ENCODE data around the gene RPL22. TPM values are rescaled to one million over a fixed set of nuclear protein-coding genes. Genes with fewer than 3 reads are reported as not detected.

Gene RPL22
- total RNA-seq, 1 donor from 2014 or later, result 435 TPM

DNA sequence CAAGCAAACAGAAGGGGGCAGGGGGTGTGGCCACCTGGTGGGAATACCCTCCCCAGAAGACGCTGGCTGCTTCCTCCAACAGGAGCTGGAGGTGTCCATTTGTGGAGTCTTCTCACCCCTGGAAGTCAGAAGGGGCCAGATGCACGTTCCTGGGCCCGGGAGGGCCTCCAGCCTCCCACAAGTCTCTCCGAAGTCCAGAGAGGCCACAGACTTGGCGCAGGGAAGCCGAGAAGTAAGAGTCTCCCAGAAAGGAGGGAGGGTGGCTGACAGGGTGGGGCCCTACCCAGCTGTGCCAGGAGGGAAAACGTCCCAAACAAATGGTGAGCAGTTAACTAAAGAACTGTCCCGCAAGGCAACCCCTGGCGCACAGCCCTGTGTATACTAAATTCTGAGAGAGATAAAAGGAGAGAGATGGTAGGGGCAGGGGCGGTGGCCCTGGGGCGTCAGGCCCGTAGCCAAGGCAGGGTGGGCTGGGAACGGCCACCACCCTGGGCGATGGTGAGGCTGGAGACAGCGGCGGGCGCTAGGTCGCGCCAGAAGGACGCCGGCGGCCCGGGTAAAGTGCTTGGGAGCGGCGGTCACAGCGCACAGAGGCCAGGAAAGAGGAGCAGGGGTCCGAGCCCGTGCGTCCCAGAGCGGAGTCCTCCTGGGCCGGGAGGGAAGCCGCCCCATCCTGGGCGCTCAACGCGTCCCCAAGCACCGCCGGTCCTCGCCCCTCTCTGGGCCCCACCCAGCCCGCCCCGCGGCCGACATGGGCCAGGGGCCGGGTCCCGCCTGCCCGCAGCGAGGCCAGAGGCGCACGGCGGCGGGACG lies 20.4 kb downstream of the RPL22 start:
- intact Hi-C loops (cut with micrococcal nuclease), result no loop called here

DNA sequence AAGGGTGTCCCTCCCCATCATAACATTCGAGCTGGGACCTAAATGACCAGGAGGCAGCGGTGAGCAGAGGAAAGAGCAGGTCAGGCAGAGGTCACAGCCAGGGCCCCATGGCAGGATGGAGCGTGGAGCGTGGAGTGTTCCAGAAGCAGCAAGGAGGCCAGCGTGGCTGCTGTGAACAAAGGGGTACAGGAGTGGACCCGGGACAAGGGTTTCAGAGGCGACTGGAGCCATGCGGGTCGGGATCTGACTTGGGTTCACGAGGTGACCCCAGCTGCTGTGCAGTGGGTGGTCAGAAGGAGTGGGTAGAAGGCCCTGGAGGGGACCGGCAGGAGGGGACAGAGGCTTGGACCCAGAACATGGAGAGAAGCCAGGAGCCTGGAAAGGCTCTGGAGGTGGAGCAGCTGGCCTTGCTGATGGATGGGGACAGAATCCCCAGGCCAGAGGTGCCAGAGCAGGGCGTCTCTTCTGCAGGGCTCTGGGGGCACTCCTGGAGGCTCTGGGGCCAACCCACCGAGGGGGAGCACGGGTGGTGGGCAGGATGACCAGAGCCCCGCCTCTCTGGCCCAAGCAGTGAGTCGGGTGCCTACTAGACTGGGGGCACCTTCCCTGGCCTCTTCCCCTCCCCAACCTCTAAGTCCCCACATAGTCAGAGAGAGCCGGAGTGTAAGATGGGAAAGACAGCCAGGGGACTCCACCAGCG lies 21.6 kb downstream of the RPL22 start:
- intact Hi-C loops (cut with micrococcal nuclease), result no loop called here

DNA sequence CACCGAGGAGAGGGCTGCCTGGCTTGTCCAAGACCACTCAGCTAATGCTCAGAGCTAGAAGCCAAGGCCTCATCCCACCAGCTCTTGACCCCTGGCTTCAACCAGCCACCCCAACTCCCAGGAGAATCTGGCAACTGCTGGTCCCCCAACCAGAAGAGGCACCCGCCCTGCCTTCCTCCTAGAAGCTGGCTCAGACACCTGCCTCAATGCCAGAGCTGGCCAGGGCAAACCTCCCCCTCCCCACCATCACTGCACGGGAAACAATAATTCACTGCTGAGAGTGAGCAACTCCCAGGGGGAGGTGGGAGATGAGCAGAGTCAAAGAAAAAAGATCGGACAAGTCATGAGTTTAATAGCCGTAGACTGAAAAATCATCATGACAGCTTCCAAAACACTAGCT lies 22.6 kb downstream of the RPL22 start:
- intact Hi-C loops (cut with micrococcal nuclease), result no loop called here

DNA sequence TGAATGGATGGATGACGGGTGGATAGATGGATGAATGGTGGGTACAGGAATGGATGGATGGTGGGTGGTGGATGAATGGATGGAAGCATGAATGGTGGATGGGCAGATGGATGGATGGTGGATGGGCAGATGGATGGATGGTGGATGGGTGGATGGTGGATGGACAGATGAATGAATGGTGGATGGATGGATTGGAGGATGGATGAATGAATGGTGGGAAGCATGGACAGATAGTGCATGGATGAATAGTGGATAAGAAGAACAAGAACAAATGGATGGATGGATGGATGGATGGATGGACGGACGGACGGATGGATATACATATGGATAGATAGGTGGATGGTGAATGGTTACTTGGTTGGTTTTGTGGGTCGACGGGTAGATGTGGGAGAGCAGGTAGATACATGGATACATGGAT lies 24.0 kb downstream of the RPL22 start:
- intact Hi-C loops (cut with micrococcal nuclease), result no loop called here

DNA sequence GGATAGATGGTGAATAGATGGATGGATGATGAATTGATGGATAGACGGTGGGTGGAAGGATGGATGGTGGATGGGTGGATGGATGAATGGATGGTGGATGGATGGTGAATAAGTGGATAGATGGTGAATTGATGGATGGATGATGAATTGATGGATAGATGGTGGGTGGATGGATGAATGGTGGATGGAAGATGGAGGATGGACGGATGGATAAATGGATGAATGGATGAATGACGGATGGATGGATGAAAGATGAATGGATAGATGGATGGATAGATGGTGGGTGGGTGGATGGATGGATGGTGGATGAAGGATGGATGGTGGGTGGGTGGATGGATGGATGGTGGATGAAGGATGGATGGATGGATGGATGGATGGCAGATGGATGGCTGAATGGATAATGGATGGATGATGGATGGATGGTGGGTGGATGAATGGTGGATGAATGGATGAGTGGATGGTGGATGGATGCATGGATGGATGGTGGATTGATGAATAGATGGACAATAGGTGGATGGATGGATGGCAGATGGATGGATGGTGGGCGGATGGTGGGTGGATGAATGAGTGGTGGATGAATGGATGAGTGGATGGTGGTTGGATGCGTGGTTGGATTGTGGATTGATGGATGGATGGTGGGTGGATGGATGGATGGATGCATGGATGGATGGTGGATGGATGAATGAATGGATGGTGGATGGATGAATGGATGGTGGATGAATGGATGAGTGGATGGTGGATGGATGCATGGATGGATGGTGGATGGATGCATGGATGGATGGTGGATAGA lies 24.6 kb downstream of the RPL22 start:
- intact Hi-C loops (cut with micrococcal nuclease), result no loop called here

DNA sequence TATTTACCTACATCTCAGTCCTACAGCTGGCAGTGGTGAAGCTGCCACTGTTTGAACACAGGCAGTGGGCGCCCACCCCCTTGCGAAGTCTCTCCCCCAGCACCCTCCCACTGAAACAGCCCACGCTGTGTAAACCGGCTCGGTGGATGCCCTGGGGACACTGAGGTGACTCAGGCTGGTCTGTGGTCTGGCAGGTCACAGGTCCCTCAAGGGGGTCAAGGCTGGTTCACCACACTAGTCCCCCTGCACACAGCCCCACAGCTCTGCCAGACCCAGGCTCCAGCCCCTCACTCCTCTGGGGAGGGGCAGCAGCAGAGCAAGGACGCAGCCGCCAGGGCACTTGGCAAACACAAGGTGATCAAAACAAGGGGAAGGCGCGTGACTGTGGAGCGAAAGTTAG lies 26.8 kb downstream of the RPL22 start:
- intact Hi-C loops (cut with micrococcal nuclease), result no loop called here

DNA sequence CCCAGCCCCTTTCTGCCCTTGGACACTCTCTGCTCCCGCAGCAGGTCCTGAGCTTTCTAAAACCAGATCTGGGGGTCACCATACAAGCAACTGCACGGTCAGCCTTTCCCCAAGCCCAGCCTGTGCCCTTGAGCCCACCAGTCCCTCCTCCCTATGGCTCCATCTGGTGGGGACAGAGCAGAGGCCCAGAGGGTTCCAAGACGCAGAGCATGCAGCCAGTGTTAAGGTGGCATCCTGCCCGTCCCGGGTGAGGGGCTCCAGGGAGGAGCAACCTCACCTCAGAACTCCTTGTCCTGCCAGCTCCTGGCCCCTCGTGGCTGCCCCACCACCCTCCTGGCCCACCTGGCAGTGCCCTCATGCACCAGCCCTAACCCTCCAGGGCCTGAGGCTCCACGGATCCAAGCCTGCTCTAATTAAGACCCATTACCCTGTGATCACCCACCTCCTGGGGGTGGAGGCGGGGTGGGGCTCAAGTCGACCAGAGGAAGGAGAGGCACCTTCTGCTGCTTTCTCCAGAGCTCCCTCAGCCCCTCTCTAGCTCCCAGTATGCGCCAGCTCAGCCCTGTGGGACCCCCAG lies 27.8 kb downstream of the RPL22 start:
- intact Hi-C loops (cut with micrococcal nuclease), result no loop called here

DNA sequence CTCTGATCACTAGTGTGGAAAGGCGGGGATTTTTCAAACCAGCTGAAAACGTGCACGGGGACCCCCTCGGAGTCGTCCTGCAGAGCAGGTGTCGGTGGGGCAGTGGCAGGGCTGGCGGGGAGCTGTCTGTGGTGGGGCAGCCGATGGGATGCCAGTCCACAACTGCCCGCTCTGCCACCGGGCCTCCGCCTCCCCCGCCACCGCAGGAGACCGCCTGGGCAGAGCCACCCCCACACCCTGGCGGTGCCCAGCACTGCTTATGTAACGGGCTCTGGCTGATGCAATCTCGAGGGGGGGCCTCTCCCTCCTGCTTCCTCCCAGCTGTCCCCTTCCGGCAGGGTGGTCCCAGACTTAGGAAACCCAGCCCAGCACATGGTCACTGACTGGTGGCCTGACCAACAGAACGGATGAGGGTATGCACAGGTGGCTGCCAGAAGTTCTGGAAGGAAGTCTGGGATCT lies 28.6 kb downstream of the RPL22 start:
- intact Hi-C loops (cut with micrococcal nuclease), result no loop called here

DNA sequence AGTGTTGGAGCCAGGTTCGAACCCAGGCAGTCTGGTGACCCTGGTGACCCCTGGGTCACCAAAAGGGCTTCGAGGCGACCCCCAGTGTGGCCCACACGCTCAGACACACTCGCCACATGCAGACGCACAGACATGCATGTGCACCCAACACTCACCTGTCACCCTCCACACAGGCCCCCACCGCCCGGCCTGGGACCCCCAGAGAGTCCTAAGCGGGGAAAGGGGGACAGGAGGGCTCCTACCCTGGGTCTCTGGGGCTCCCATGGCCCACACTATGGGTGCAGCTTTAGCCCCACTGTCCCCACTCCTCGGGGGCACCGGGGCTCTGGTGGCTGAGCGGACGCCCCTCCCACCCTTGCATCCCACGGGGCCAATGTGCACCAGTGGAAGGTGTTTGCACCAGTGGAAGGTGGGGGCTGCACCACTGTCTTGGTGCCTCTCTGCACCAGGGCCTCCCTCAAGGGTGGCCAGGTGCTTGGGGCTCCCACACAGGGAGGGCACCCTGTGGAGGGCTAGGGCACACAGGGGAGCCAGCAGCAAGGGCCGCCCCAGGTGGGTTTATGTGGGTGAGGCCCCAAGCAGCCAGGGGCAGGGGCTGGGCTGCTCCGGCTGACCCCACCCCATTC lies 29.2 kb downstream of the RPL22 start:
- intact Hi-C loops (cut with micrococcal nuclease), result no loop called here

DNA sequence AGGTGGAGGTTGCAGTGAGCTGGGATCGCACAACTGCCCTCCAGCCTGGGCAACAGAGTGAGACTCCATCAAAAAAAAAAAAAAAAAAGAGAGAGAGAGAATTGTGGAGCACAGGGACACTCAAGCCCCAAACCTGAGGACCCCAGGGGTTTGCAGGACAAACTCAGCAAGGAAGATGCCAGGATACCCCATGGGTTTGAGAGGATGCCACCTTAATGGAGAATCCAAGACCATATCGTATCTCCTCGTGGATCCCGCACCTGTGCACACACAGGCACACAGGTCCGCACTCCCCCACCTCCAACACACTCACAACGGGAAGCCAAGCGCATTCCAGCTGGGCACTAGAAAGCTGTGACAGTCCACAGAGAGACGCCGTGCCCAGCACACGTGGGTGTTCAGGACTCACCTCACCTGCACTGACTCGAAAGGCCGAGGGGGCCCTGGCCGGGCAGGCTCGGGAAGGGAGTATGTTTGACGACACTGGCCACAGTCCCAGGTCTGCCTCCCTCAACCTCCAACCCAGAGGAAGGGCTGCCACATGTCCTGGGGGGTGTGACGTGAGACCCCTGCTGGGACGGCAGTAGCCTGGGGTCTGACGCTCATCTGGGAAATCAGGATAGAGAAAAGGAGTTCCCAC lies 30.3 kb downstream of the RPL22 start:
- intact Hi-C loops (cut with micrococcal nuclease), result no loop called here

DNA sequence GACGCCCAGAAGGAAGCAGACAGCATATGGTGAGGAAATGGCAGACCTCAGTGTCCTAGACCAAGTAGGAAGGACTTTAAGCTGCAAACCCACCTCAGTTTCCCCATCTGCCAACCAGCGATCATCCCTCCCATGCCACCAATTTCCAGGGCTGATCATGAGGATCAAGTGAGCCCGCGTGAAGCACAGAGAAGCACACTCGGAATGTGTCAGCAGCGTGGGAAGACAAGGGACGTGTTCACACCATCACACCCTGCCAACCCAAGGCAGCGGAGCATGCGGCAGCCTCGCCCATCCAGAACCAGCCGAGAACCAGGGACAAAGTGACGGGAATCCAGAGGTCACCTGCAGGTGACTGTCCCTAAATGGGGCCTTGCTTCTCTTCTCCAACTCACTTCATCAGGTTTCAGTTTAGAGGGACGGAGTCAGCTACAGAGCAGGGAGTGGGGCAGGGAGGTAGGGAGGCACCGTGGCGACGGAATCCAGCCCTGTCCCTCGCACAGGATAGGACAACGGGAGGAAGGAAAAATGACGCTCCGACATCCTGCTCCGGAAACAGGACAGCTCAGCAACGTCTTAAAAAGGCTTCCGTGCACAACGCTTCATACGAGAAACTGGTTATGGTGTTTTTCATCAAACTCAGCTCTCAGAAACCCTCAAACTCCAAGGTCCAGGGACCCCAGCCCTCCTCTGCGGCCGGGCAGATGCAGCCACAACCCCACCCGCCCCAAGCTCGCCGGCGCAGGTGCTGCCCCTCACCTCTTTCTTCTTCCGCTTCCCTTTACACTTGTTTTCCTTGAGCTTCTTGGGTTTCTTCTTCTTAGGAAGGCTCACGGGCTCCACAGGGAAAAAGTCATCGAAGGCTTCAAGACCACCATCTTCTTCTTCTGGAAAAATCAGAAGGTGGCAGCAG lies 31.7 kb downstream of the RPL22 start:
- intact Hi-C loops (cut with micrococcal nuclease), result no loop called here

DNA sequence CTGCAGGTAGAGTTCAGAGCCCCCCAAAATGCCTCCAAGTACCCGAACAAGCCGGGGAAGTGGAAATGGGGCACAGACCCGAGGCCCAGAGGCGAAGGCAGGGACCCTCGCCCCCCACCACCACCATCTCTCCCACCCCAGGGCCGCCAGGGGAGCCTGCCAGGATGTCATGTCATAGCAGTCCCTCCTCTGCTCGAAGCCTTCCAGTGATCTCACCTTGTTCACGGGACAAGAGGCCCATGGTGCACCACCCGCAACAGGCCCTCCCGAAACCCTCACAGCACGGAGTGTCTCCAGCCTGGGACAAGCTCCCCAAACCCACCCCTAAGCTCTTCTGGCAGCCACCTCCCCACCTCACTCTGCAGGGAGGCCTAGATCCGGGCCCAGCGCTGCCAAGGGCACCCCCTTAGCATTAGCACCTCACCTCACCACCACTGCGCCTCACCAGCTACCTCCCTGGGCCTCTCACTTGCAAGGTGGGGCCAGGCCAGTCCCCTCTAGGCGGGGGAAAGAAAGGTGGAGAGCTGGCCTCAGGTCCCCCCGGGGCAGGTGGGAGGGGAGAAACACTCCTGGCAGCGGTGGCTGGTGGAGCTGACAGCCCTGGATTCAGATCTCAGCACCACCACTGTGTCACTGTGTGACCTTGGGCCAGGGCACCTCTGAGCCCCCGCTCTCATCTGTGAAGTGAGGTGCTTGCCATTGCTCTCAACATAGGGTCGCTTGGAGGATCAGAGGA lies 32.6 kb downstream of the RPL22 start:
- intact Hi-C loops (cut with micrococcal nuclease), result no loop called here

DNA sequence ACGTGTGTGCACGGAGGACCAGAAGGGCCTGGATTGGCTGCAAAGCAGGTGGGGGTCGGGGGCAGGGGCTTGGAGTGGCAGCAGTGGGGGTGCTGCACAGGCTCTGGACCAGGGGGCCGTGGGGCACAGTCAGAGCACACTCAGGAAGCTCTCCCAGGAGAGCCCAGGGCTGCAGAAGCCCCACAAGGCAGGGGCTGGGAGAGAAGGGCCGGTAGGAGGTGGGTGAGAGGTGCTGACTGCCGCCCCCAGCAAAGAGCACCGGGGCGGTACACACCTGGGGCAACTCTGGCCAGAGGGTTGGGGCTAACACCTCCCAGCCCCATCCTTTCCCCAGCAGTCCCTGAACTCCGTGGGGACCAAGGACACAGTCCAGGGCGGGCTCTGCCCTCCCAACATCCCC lies 33.2 kb downstream of the RPL22 start:
- intact Hi-C loops (cut with micrococcal nuclease), result no loop called here

DNA sequence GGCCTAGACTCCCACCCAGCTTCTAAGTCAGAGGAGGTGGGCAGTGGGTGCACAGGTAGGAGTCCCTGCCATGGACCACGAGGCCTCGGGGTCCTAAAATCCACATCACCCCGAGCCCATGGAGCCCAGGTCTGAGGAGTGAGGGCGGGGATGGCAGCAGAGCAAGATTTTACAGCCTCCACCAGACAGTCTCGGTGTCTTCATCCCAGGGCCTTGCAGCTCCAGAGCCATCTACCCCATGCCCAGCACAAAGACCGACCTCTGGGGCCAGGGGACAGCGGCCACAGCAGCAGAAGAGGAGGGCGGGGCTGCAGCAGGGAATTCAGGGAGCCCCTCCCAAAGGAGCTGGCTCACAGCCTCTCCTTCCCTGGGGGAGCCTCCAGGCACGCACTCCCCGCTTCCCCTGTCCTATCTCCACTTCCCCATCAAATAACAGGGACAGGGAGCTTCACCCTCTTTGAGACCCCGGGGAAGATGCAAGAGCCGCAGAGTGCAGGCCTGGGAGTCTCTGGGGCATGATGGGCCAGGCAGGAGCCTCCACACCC lies 33.9 kb downstream of the RPL22 start:
- intact Hi-C loops (cut with micrococcal nuclease), result no loop called here

DNA sequence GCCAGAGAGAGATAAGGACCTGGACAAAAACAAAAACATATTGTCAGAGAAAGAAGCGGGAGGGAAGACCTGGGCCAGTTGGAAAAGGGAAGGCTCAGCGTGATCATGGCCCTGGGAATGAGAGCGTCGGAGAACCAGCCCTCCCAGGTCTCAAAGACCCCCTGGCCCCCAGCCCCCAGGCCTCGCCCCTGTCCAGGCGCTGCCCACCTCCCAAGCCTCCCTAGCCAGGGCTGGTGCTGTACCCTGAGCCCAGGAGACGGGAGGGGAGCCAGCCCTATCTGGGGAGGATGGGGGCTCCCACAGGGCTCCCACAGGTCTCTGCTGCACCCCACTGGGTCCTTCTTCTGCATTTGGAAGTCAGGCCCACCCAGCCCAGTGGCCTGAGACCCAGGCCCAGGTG lies 34.4 kb downstream of the RPL22 start:
- intact Hi-C loops (cut with micrococcal nuclease), result no loop called here

DNA sequence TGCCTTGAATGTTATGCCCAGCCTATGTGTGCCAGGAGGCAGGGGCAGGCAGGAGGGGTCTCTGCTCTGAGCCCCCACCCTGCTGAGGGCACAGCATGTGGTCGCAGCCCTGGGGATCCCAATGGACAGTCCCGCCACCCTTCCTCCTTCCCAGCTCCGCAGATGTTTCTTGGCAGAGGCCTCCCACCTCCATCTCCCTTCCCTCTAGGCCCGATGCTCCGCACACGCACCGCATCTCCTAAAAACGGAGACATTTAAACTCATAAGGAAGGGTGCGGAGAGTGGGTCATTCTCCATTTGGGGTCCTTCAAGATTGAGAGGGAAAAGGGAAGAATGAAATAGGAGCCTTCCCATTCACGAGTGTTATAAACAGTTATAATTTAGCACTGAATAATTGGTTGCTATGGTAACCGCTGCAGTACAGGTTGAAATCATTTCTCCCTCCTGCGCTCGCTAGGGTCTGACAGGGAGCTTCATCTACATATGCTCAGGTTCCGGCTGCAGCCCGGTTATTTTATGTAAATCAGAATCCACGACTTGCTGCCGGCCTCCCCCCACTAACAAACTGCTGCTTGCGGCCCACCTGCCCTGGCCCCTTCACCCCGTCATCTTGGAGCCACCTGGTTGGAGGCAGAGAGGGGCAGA lies 35.3 kb downstream of the RPL22 start:
- intact Hi-C loops (cut with micrococcal nuclease), result no loop called here

DNA sequence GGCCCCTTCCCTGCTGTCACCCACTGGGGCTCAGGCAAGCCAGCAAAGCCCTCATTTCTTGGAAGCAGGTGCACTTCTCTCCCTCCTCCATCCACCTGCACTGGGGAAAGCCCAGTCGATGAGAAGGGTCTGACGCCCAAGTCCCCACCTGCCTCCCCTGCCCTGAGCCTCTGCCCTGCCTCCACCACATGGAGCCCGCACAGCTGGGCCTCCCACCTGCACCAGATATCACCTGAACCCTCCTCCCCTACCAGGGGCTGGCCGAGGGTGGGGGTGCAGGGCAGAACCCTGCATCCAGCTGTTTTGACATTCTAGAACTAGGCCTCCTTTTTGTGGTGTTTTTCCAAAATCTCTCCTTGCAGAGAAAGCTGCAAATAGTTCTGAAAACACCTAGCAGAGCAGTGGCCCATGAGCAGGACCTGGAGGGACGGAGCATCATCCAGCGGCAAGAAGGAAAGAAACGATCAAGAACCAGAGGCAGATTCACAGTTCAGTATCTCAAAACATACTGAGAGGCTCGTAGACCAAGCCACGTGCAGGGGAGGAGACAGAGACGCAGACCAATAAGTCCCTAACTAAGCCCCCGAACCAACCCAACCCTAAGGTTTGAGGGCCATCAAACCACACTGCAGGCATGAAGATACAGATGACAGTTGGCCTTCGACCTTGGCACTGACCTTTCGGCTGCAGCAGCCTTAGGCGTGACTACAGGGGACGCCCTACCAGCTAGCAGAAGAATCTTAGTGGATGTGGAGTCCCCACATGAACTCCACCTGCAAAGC lies 36.0 kb downstream of the RPL22 start:
- intact Hi-C loops (cut with micrococcal nuclease), result no loop called here

All from T-helper 2 cell treated with Interferon-gamma antibody and Interleukin-4, amounts not matched to agents 100 ng/mL and 5 ng/mL, for 36 hours (primary cell).